Colon (tissue), 2 donors: ENCODE data around the gene GRIK2.

Experiments used
- FAIRE-seq: peaks from 2 replicates; lab custom pipeline; 2012; peaks lifted over from hg19 to GRCh38; lab: Jason Lieb, UNC
- donor health status: control.
- donor health status: control.

GRIK2 gene

GRCh38 chr6:101716810-101717209 lies 323.3 kb downstream of the GRIK2 start:
- no peak for FAIRE-seq

- no peak for FAIRE-seq
These were observed 326.0 kb downstream of the GRIK2 start for GRCh38 chr6:101719521-101719920.

- no peak for FAIRE-seq
These were observed 329.0 kb downstream of the GRIK2 start for GRCh38 chr6:101722471-101722870.

- no peak for FAIRE-seq
These were observed 329.6 kb downstream of the GRIK2 start for GRCh38 chr6:101722991-101723579.

GRCh38 chr6:101728388-101728787 lies 334.9 kb downstream of the GRIK2 start:
- FAIRE-seq = no peak

GRCh38 chr6:101728956-101729355 lies 335.4 kb downstream of the GRIK2 start:
- FAIRE-seq = no peak

GRCh38 chr6:101730954-101731353 lies 337.4 kb downstream of the GRIK2 start:
- no peak for FAIRE-seq

GRCh38 chr6:101733899-101734298 lies 340.4 kb downstream of the GRIK2 start:
- FAIRE-seq = no peak

GRCh38 chr6:101738481-101738880 lies 345.0 kb downstream of the GRIK2 start:
- FAIRE-seq = no peak

- FAIRE-seq = no peak
These were observed 347.1 kb downstream of the GRIK2 start for GRCh38 chr6:101740631-101741030.

GRCh38 chr6:101741474-101742171 lies 348.1 kb downstream of the GRIK2 start:
- FAIRE-seq = no peak

- FAIRE-seq = no peak
These were observed 353.7 kb downstream of the GRIK2 start for GRCh38 chr6:101747160-101747559.

- no peak for FAIRE-seq
These were observed 354.2 kb downstream of the GRIK2 start for GRCh38 chr6:101747716-101748115.

GRCh38 chr6:101755931-101756330 lies 362.4 kb downstream of the GRIK2 start:
- FAIRE-seq = no peak

- no peak for FAIRE-seq
These were observed 364.9 kb downstream of the GRIK2 start for GRCh38 chr6:101758368-101758767.

- FAIRE-seq = no peak
These were observed 367.5 kb downstream of the GRIK2 start for GRCh38 chr6:101760843-101761621.

- no peak for FAIRE-seq
These were observed 369.3 kb downstream of the GRIK2 start for GRCh38 chr6:101762851-101763250.

GRCh38 chr6:101765281-101765680 lies 371.8 kb downstream of the GRIK2 start:
- no peak for FAIRE-seq

GRCh38 chr6:101770116-101770515 lies 376.6 kb downstream of the GRIK2 start:
- no peak for FAIRE-seq

- no peak for FAIRE-seq
These were observed 383.4 kb downstream of the GRIK2 start for GRCh38 chr6:101776919-101777350.

GRCh38 chr6:101777646-101778045 lies 384.1 kb downstream of the GRIK2 start:
- no peak for FAIRE-seq

GRCh38 chr6:101779051-101779844 lies 385.7 kb downstream of the GRIK2 start:
- FAIRE-seq = no peak
